Stimulated activated CD4-positive, alpha-beta T cell treated with anti-CD3 and anti-CD28 coated beads, Interleukin-4, amount 100 ng/mL, for 24 hours (primary cell): ENCODE data around the gene RASSF8.

Experiments used
- DNase-seq: peaks from one replicate; pipeline ENCODE4 v3.0.0-alpha.2; 2020

Gene RASSF8

GRCh38 chr12:26112703-26113147 is 154.2 kb downstream of the RASSF8 start:
- DNase-seq = no peak

GRCh38 chr12:26113181-26113654 is 154.7 kb downstream of the RASSF8 start:
- no peak for DNase-seq

- peak; percentile 73 for DNase-seq
Measured at GRCh38 chr12:26113853-26114719, 155.6 kb downstream of the RASSF8 start.

DNA sequence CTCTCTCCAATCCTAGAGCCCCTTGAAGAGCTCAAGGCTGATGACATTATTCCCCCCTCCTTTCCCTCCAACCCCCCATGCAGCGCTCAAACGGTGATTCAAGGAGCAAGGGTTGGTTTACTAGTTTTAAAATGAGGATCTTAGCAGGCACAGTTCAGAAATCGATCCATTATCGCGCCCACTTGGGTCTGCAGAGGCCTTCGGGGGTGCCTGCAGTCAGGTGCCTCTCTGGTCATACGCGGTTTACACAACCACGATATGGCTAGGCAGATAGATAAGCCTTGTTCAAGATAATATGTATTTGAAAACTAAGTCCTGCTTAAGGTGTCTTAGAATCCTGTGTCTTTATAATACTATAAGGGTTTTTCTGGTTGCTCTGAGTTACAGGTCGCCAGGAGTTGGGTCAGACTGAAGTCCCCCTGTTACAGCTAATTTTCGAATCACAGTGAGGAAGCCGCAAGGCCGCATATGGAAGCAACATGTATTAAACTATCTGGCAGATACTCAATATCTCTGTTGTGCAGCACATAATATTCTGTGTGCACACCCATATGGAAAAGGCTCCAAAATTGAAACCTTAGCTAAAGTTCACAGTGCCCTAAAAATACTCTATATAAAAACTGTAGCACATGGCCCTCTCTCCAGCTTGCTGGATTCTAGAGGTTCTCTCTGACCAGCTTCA is 156.4 kb downstream of the RASSF8 start:
- no peak for DNase-seq

DNA sequence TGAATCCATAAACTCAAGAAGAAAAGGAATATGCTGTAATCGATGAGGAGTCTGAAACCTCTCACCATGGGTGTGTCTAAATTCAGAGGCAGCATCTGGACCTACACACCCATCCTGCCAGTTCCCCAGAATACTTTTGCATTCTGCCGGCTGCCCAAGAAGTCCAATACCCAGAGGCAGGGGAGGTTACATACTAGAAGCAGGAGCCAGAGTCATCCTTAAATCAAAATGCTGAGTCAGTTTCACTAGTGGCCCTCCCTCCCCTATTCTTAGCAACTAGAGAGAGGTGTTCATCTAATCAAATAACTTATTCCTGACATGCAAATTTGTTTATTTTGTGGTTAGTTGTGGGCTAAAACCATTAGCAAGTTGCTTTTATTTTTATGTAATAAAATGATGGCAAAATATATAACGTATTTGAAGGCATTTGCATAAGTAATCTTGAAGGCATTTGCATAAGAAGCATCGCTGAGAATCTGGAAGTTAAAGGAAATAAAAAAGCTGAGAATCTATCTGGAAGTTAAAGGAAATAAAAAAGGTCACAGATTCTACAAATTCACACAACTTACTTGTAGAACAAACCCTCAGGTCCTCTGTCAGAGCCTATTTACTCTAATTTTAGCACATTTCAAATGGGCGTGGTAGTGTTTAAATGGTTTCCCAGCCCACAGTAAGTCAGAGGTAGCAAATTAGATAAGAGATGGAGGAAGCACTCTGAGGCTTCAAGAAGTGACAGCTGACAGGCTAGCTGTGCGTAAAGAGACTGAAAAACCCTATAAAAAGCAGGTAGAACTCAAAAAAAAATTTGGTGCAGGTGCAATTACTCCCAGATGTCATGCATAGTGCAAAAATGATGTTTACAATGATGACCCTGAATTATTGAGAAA is 158.6 kb downstream of the RASSF8 start:
- DNase-seq = no peak

- no peak for DNase-seq
Measured at GRCh38 chr12:26118308-26118707, 159.8 kb downstream of the RASSF8 start.

DNA sequence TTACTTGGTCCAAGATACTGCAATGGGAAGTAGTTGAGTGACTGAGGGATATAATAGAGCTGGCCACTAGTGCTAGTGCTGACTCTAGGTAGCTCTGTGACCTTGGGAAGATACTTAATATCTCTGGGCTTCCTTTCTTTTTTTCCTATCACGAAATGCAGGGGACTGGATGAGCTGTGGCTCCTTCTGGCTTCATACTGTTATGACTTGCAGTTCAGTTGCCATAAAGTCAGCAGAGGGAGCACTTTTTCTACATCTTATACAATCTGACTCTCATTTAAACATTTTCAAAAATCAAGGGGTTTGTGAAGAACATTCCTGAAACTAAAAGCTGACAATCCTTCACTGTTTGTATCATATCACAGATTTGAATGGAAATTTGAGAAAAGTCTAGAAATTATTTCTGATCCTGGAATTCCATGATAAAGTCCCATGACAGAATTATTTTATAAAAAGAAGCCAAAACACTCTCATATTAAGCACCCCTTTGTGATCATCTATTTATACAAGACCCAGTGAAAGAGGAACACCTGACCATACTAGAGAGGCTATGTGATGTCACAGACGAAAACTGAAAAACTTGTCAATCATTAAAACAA is 161.0 kb downstream of the RASSF8 start:
- no peak for DNase-seq

GRCh38 chr12:26120561-26121274 is 162.2 kb downstream of the RASSF8 start:
- DNase-seq = no peak

DNA sequence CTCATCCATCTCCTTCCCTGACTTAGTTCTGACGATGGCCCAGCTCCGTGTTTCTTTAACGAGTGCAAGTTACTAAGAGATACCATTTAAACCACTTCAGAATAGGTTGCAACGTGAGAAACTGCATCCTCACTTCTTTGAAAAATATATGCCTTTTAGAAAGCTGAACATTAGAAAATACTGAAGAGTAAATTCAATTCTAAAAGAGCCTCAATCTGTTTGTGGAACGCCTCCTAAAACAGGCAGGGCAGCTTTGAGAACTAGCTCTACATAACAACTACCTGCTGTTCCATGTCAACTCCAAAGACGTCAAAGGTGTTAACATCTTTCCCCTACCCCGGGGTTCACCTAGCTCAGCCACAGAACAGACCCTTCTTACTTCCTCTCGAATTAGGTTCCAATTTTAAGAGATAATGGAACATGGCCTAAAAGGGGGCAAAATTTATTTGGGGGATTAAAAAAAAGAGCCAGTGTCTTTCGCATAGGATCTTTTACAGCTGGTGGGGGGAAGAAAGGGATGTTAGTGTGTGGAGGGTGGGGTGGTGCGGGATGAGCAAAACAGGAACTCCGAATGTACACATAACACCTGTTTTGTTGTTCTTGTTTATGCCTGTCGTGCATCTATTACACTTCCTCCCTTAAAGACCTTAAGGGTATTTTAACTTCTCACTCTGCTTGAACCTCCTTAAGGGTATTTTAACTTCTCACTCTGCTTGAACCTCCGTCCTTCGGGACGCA is 163.0 kb downstream of the RASSF8 start:
- no peak for DNase-seq

DNA sequence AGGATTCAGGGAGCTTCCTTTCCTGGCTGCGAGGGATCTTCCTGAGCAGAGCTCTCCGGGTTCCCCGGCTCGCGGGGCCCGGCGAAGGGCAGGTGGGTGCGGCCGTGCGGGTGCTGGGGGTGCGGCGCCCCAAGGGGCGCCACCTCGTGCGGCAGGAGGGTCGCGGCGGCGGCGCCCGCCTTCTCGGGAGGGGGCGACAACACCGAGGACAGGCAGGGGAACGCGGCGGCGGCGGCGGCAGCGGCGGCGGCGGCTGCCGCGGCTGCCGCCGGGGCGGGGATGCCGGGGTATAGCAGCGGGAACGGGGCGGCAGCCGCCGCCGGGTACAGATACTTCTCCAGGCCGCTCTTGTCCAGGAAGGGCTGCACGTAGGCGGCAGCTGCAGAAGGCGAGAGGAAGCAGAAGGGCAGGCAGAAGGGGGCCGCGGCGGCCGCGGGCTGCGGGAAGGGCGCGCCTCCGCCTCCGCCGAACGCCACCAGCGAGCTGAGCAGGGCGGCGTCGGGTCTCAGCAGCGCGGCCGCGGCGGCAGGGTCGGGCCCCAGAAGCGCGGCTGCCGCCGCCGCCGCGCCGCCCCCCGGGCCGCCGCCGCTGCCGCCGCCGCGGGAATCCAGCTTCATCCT is 163.7 kb downstream of the RASSF8 start:
- DNase-seq = no peak

DNA sequence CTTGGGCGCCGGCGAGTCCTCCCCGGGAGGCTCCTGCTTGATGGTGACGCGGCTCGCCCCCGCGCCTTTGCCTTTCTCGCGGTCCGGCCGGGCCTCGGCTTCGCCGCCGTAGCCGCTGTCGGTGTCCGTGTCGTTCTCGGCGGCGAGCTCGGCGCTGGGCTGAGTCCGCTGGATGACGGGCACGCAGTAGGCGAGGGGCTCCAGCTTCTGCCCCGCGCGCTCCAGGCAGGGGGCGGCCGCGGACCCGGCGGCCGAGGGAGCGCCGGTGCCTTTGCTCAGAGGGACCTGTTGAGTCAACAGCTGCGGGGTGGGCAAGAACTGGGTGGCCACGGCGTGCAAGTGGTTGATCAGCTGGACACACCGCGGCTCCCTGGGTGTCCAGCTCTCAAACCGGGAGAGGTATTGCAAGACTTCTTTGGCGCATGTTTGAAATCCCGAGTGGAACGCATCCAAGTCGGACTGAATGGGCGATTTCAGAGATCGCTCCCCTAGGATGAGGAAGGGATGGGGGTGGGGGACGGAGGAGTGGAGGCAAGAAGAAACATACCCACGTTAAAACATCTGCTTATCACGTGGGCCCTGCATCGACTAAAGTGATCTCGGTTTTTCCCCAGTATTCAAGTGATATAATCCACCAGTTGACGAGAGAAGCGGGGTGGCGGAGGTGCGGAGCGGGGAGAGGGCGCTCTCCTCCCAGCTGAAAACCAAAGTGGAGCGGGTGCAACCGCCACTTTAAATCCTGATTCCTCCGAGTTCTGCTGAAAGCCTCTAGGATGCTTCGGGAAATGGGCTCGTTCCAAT is 164.4 kb downstream of the RASSF8 start:
- DNase-seq = no peak

DNA sequence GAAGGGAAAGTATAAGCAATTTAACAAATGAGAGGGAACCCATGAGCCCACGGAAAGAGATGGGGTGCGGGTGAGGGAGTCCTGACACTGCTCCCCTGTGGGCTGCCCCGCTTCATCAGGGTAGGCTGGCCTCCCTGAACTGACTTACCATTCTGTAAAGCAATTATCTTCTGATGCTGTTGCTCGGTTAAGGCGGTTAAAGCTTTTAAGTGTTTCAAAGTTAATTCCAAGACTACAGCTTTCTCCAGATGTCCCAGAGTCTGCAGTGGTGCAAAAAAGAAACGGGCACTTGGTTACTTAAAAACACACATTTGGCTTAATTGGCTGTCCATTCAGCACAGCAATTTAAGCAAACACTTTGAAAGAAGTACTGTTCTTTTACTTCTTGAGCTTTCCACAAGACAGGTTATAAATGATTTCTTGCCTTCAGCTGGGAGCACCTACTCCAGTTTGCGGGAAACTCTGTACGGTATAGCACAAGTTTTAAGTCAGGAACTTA is 165.0 kb downstream of the RASSF8 start:
- DNase-seq = no peak

DNA sequence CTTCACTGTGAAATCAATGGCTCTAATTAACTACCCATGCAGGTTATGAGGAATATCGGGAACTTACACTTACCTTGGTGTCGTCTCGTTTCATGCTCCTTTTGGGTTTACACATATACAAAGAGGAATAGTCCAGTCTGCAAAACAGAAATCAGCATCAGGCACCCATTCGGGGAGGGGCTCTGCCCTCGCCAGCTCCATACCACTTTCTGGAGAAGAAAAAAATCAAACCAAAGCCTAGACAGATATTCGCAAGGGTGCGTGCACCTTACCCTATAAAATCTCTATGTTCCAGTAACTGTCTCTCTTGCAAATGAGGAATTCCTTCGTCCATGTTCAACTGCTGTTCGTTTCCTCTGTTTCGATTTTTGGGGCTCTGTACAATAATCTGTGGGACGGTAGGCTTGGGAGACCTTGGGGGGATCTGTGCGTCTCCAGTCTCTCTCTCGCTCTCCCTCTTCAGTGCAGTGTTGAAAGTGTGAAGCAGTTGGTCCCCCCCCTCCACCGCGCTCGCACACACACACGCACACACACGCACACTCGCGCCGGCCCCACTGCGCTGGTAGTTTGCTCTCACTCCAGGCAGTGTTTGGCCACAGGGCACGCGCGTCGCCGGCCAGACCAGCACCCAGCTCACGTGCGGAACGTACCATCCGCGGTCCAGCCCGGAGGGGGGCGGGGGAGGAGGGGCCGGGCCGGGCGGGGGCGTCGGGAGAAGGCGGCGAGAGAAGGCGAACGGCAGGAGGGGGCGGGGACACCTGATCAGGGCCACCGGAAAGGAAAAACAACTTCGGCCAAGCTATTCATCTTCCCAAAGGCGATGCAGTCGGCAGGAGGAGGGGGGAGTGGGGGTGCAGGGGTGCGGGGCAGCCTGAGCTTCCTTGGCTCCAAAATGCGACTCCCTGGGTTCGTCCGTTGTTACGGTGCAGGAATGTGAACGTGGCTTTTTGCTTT is 166.2 kb downstream of the RASSF8 start, which contains the start of gene BHLHE41:
TSS of gene BHLHE41 (minus strand) at position 592 of the 954 bp plus-strand sequence. CDS start at position 334, 258 bp downstream.
- DNase-seq = no peak

GRCh38 chr12:26125400-26126339 is 167.2 kb downstream of the RASSF8 start:
- DNase-seq = peak; percentile 29

GRCh38 chr12:26126340-26127284 is 168.1 kb downstream of the RASSF8 start:
- peak; percentile 23 for DNase-seq

DNA sequence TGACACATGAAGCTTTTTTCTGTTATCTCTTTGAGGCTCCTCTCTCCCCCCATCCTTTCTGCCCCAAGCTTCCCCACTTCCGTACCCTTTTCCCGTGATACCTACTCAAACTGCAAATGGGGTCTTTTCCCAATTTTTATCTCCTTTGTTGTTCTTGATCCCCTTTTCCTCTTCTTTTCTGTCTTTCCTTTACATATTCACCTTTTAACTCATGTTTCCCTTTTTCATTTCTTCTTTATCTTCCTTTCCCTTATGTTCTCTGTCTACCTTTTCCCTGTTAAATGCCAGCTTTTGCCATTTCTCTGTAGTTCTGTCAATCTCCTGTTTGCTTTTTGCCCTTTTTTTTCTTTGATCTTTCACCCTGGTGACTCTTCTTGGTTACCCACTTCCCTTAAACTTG is 168.9 kb downstream of the RASSF8 start:
- DNase-seq = no peak
